CD4-positive, alpha-beta memory T cell (primary cell): ENCODE data around the gene TCF23. TPM values are rescaled to one million over a fixed set of nuclear protein-coding genes. Genes with fewer than 3 reads are reported as not detected.

Source experiments
- CTCF ChIA-PET: fragments of 350-600 bp; sonication (Branson Sonifier 250); formaldehyde crosslinking; loops from one replicate; lab custom pipeline; 2021; ENCODE audit warnings: inconsistent platforms; ENCODE audit not compliant: partially characterized antibody; lab: Charles Lee
- POLR2A ChIA-PET: fragments of 350-600 bp; sonication (Branson Sonifier 250); formaldehyde crosslinking; loops from one replicate; lab custom pipeline; 2021; ENCODE audit not compliant: partially characterized antibody; lab: Charles Lee
- DNase-seq, 5 donors: peaks; one replicate each; pipeline versions ENCODE4 v3.0.0 to v3.0.0-alpha.2; 2020 to 2022; ENCODE audit warnings: mixed read lengths in 1 of 5
- H3K27ac ChIP-seq: one replicate; pipeline ENCODE4 v1.7.0; 2013; ENCODE audit warnings: low read depth, low read length
- H3K27me3 ChIP-seq: 2 replicates; pipeline ENCODE4 v1.7.0; 2013; ENCODE audit warnings: mild to moderate bottlenecking, low read length, moderate library complexity; ENCODE audit not compliant: insufficient read depth
- H3K36me3 ChIP-seq: 2 replicates; pipeline ENCODE4 v1.7.0; 2013; ENCODE audit warnings: mild to moderate bottlenecking, low read length, moderate library complexity; ENCODE audit not compliant: insufficient read depth
- H3K4me1 ChIP-seq: 2 replicates; pipeline ENCODE4 v1.7.0; 2013; ENCODE audit warnings: mild to moderate bottlenecking, low read length, moderate library complexity; ENCODE audit not compliant: insufficient read depth
- H3K4me3 ChIP-seq, 2 donors: one replicate each; pipeline ENCODE4 v1.7.0; 2013; ENCODE audit warnings: low read length in 2 of 2, mild to moderate bottlenecking in 1 of 2
- H3K9me3 ChIP-seq, 2 donors: one replicate each; pipeline ENCODE4 v1.7.0; 2013; ENCODE audit warnings: low read length in 2 of 2, control low read depth in 1 of 2; ENCODE audit not compliant: control insufficient read depth in 1 of 2
- H3K27ac Mint-ChIP-seq, 7 donors: one replicate each; pipeline ENCODE4 v1.8.0; 2020 to 2021; ENCODE audit warnings: mixed read lengths in 7 of 7, mild to moderate bottlenecking in 6 of 7, inconsistent platforms in 3 of 7, moderate library complexity in 3 of 7
- H3K27me3 Mint-ChIP-seq, 2 donors: one replicate each; pipeline ENCODE4 v1.8.0; 2020 to 2021; ENCODE audit warnings: mixed read lengths in 2 of 2
- H3K36me3 Mint-ChIP-seq, 2 donors: one replicate each; pipeline ENCODE4 v1.8.0; 2020 to 2021; ENCODE audit warnings: mixed read lengths in 2 of 2, inconsistent platforms in 1 of 2, mild to moderate bottlenecking in 1 of 2
- H3K4me1 Mint-ChIP-seq, 4 donors: one replicate each; pipeline ENCODE4 v1.8.0; 2020 to 2021; ENCODE audit warnings: mixed read lengths in 4 of 4, mild to moderate bottlenecking in 1 of 4
- H3K4me3 Mint-ChIP-seq, 8 donors: one replicate each; pipeline ENCODE4 v1.8.0; 2020 to 2021; ENCODE audit warnings: mixed read lengths in 8 of 8, mild to moderate bottlenecking in 7 of 8, moderate library complexity in 6 of 8, inconsistent platforms in 3 of 8
- H3K9me3 Mint-ChIP-seq, 8 donors: one replicate each; pipeline ENCODE4 v1.8.0; 2020 to 2021; ENCODE audit warnings: mixed read lengths in 8 of 8, mild to moderate bottlenecking in 5 of 8, inconsistent platforms in 3 of 8, moderate library complexity in 1 of 8
- intact Hi-C: fragments of 100-400 bp; cut with micrococcal nuclease; formaldehyde crosslinking; loops from one replicate; pipeline ENCODE4 v1.15.1; 2023
- polyA plus RNA-seq, 2 donors: library from polyadenylated mRNA; unstranded; fragments of 300-500 nt; fragmentation: Illumina TruSeq; gene quantifications; one replicate each; pipeline ENCODE4 v1.2.3, GENCODE V29; 2021
- total RNA-seq, 2 experiments: library from RNA; stranded (reverse); gene quantifications; one replicate each; pipeline ENCODE4 v1.2.3, GENCODE V29; 2021

TCF23 gene
- total RNA-seq (not detected), polyA plus RNA-seq (not detected)

DNA sequence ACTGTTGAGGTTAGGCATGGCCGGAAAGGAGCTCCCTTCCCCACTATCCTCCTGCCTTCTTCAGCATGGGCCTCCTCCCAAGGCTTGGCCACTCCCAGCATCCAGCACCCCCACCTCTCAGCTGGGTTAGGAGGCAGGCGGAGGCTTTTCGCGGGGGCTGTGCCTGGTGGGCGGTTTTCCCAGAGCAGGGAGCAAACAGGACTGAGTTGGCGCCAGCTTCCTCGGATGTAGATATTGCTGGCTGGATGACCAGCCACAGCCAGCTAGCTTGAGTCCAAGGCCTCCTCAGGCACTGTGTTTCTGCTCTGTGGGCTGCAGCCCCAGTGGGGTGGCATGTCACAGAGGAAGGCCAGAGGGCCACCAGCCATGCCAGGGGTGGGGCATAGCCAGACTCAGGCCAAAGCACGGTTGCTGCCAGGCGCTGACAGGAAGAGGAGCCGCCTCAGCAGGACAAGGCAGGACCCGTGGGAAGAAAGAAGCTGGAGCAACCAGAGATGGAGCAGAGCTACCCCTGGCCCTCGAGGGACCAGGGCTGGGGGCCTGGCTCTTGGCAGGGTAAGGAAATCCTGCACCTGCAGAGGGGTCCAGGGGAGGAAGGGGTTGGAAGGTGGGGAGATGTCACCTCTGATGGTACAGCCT lies at the start of gene TCF23:
Gene TCF23 (plus strand): TSS at position 204 of the 639 bp plus-strand sequence. CDS start 130 bp downstream, at position 334.
- Histone ChIP-seq H3K27me3 (no peaks in the 10 kb centered on the region), H3K9me3 (no peaks in the 10 kb centered on the region), H3K27ac (no peak within 1 kb of the TSS), H3K4me1 (no peaks in the 10 kb centered on the region), H3K36me3 (no peaks in the 10 kb centered on the region), H3K4me3 (no peak within 1 kb of the TSS)
- peaks cover 3 to 8% of the 10 kb centered on the region in 2 donors for H3K27me3 Mint-ChIP-seq
- H3K9me3 Mint-ChIP-seq: no peaks in the 10 kb centered on the region
- H3K4me1 Mint-ChIP-seq: no peaks in the 10 kb centered on the region
- POLR2A ChIA-PET: no interaction called here
- H3K4me3 Mint-ChIP-seq: no peak within 1 kb of the TSS
- no peak for DNase-seq
- no peaks in the 10 kb centered on the region for H3K36me3 Mint-ChIP-seq
- CTCF ChIA-PET: no interaction called here
- intact Hi-C loops: no loop called here
- no peak within 1 kb of the TSS for H3K27ac Mint-ChIP-seq

DNA sequence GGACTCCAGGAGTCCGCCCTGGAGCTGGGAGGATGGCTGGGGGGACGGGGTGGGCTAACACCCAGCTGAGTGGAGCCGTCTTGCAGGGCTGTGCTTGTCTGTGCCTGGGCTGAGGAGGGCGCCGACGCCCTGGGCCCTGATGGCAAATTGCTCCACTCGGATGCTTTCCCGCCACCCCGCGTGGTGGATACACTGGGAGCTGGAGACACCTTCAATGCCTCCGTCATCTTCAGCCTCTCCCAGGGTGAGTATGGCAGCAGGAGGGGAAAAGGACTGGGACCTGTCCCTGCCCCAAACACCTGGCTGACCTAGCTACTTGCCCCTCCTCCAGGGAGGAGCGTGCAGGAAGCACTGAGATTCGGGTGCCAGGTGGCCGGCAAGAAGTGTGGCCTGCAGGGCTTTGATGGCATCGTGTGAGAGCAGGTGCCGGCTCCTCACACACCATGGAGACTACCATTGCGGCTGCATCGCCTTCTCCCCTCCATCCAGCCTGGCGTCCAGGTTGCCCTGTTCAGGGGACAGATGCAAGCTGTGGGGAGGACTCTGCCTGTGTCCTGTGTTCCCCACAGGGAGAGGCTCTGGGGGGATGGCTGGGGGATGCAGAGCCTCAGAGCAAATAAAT lies 49.4 kb upstream of the TCF23 start:
- H3K4me1 Mint-ChIP-seq: peaks cover 8 to 16% (median 10%) of the 10 kb centered on the region in 4 donors
- Histone ChIP-seq H3K4me1 (peaks cover 9% of the 10 kb centered on the region), H3K27me3 (no peaks in the 10 kb centered on the region), H3K27ac (no peak overlapping the region), H3K36me3 (no peaks in the 10 kb centered on the region), H3K9me3 (no peaks in the 10 kb centered on the region), H3K4me3 (no peak overlapping the region)
- DNase-seq: no peak
- no peaks in the 10 kb centered on the region for H3K9me3 Mint-ChIP-seq
- H3K36me3 Mint-ChIP-seq: peaks cover 0 to 1% of the 10 kb centered on the region in 2 donors
- H3K27me3 Mint-ChIP-seq: no peaks in the 10 kb centered on the region
- ChIA-PET CTCF (interaction anchor here (0.5 to 10.0 kb wide), 9 partner anchors 8 to 254 kb away, joined by 3 to 121 read pairs (median 5); partner anchors contain the start of genes ABHD1 and TRIM54), POLR2A (no interaction called here)
- no peak overlapping the region for H3K4me3 Mint-ChIP-seq
- intact Hi-C loops: no loop called here
- H3K27ac Mint-ChIP-seq: no peak overlapping the region

- Histone ChIP-seq H3K27me3 (no peaks in the 10 kb centered on the region), H3K27ac (no peak overlapping the region), H3K36me3 (no peaks in the 10 kb centered on the region), H3K9me3 (no peaks in the 10 kb centered on the region), H3K4me1 (peaks cover 9% of the 10 kb centered on the region), H3K4me3 (no peak overlapping the region)
- peaks cover 0 to 2% of the 10 kb centered on the region in 2 donors for H3K27me3 Mint-ChIP-seq
- H3K4me1 Mint-ChIP-seq: peaks cover 8 to 16% (median 10%) of the 10 kb centered on the region in 4 donors
- H3K9me3 Mint-ChIP-seq: no peaks in the 10 kb centered on the region
- H3K27ac Mint-ChIP-seq: peak overlapping the region in 1 of 7 donors; percentile 42
- H3K36me3 Mint-ChIP-seq: peaks cover 0 to 1% of the 10 kb centered on the region in 2 donors
- no peak for DNase-seq
- ChIA-PET CTCF (interaction anchor here (0.5 to 10.0 kb wide), 9 partner anchors 9 to 253 kb away, joined by 3 to 121 read pairs (median 5); partner anchors contain the start of genes ABHD1 and TRIM54), POLR2A (no interaction called here)
- no peak overlapping the region for H3K4me3 Mint-ChIP-seq
- intact Hi-C loops: no loop called here
These were observed 48.8 kb upstream of the TCF23 start for GRCh38 chr2:27100036-27100435.

GRCh38 chr2:27102329-27102728 lies 46.5 kb upstream of the TCF23 start:
- DNase-seq: no peak
- intact Hi-C loops: no loop called here
- Histone ChIP-seq H3K27ac (no peak overlapping the region), H3K9me3 (no peaks in the 10 kb centered on the region), H3K4me1 (no peaks in the 10 kb centered on the region), H3K4me3 (no peak overlapping the region), H3K36me3 (no peaks in the 10 kb centered on the region), H3K27me3 (no peaks in the 10 kb centered on the region)
- Mint-ChIP-seq H3K27me3 (peaks cover 4 to 8% of the 10 kb centered on the region in 2 donors), H3K4me3 (no peak overlapping the region), H3K36me3 (peaks cover 0 to 1% of the 10 kb centered on the region in 2 donors), H3K9me3 (no peaks in the 10 kb centered on the region), H3K4me1 (peaks cover 0 to 3% (median 0%) of the 10 kb centered on the region in 4 donors), H3K27ac (no peak overlapping the region)
- ChIA-PET POLR2A (no interaction called here), CTCF (interaction anchor here (2.6 to 10.0 kb wide), 2 partner anchors 180 to 201 kb away, joined by 13 to 121 read pairs; partner anchors contain the start of gene TRIM54)

GRCh38 chr2:27105981-27106380 lies 42.8 kb upstream of the TCF23 start:
- intact Hi-C loops: no loop called here
- no peak for DNase-seq
- Histone ChIP-seq H3K36me3 (no peaks in the 10 kb centered on the region), H3K9me3 (no peaks in the 10 kb centered on the region), H3K27ac (no peak overlapping the region), H3K4me3 (no peak overlapping the region), H3K4me1 (no peaks in the 10 kb centered on the region), H3K27me3 (no peaks in the 10 kb centered on the region)
- no peaks in the 10 kb centered on the region for H3K9me3 Mint-ChIP-seq
- POLR2A ChIA-PET: no interaction called here
- no peaks in the 10 kb centered on the region for H3K36me3 Mint-ChIP-seq
- H3K27ac Mint-ChIP-seq: no peak overlapping the region
- H3K4me1 Mint-ChIP-seq: no peaks in the 10 kb centered on the region
- peaks cover 4 to 12% of the 10 kb centered on the region in 2 donors for H3K27me3 Mint-ChIP-seq
- H3K4me3 Mint-ChIP-seq: no peak overlapping the region
- CTCF ChIA-PET: interaction anchor here (1.1 to 1.6 kb wide), 2 partner anchors 174 to 197 kb away, joined by 3 to 7 read pairs; no protein-coding TSS in a partner anchor

- intact Hi-C loops: no loop called here
- ChIA-PET CTCF (interaction anchor here (1.7 kb wide), 1 partner anchor 172 kb away, joined by 4 read pairs; no protein-coding TSS in a partner anchor), POLR2A (interaction anchor here (0.6 kb wide), 1 partner anchor 25 kb away, joined by 3 read pairs; no protein-coding TSS in a partner anchor)
- H3K9me3 Mint-ChIP-seq: no peaks in the 10 kb centered on the region
- H3K4me1 Mint-ChIP-seq: no peaks in the 10 kb centered on the region
- Histone ChIP-seq H3K27me3 (no peaks in the 10 kb centered on the region), H3K4me3 (no peak overlapping the region), H3K4me1 (no peaks in the 10 kb centered on the region), H3K27ac (no peak overlapping the region), H3K36me3 (no peaks in the 10 kb centered on the region), H3K9me3 (no peaks in the 10 kb centered on the region)
- H3K27ac Mint-ChIP-seq: no peak overlapping the region
- peaks cover 5 to 16% of the 10 kb centered on the region in 2 donors for H3K27me3 Mint-ChIP-seq
- H3K36me3 Mint-ChIP-seq: no peaks in the 10 kb centered on the region
- no peak overlapping the region for H3K4me3 Mint-ChIP-seq
- no peak for DNase-seq
These were observed 40.6 kb upstream of the TCF23 start for GRCh38 chr2:27108221-27108620.

DNA sequence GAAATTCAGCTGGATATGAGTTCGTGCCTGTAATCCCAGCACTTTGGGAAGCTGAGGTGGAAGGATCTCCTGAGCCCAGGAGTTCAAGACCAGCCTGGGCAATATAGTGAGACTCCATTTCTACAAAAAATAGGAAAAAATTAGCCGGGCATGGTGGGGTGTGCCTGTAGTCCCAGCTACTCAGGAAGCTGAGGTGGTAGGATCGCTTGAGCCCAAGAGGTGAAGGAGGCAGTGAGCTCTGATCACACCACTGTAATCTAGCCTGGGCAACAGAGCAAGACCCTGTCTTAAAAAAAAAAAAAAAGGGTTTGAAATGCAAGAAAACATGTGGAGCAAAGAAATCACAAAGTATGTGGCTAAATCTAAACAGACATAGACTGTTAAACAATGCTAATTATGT lies 39.7 kb upstream of the TCF23 start:
- Histone ChIP-seq H3K27me3 (no peaks in the 10 kb centered on the region), H3K4me1 (no peaks in the 10 kb centered on the region), H3K9me3 (no peaks in the 10 kb centered on the region), H3K4me3 (no peak overlapping the region), H3K27ac (no peak overlapping the region), H3K36me3 (no peaks in the 10 kb centered on the region)
- intact Hi-C loops: no loop called here
- DNase-seq: no peak
- Mint-ChIP-seq H3K36me3 (no peaks in the 10 kb centered on the region), H3K4me1 (no peaks in the 10 kb centered on the region), H3K27me3 (peaks cover 5 to 16% of the 10 kb centered on the region in 2 donors), H3K4me3 (no peak overlapping the region), H3K27ac (peak overlapping the region in 1 of 7 donors; percentile 43), H3K9me3 (no peaks in the 10 kb centered on the region)
- ChIA-PET POLR2A (no interaction called here), CTCF (interaction anchor here (1.7 kb wide), 1 partner anchor 171 kb away, joined by 4 read pairs; no protein-coding TSS in a partner anchor)
